ENCODE data around the gene ZNF837.

ZNF837 gene

DNA sequence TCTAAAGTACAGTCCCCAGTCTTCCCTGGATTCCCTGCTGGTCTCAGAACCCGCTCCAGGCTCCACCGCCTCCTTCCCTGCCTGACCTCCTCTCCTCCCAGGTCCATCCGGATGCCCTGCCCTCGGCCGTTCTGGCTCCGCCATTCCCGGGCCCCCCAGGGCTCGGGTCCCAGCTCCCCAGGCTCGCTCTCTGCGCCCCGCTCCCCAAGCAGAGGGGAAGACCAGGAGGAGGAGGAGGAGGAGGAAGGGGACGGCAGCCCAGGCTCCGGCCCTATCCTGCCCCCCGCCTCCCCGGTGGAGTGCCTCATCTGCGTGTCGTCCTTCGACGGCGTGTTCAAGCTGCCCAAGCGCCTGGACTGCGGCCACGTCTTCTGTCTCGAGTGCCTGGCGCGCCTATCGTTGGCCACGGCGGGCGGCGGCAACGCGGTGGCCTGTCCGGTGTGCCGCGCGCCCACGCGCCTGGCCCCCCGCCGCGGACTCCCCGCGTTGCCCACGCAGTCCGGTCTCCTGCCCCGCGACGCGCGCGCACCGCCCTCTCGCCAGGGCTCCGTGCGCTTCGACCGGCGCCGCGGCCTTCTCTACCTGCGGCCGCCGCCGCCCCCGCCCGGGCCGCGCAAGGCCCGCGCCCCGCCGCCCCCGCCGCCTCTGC lies 15.3 kb upstream of the ZNF837 start:
- TF ChIP-seq, protein P1, sequence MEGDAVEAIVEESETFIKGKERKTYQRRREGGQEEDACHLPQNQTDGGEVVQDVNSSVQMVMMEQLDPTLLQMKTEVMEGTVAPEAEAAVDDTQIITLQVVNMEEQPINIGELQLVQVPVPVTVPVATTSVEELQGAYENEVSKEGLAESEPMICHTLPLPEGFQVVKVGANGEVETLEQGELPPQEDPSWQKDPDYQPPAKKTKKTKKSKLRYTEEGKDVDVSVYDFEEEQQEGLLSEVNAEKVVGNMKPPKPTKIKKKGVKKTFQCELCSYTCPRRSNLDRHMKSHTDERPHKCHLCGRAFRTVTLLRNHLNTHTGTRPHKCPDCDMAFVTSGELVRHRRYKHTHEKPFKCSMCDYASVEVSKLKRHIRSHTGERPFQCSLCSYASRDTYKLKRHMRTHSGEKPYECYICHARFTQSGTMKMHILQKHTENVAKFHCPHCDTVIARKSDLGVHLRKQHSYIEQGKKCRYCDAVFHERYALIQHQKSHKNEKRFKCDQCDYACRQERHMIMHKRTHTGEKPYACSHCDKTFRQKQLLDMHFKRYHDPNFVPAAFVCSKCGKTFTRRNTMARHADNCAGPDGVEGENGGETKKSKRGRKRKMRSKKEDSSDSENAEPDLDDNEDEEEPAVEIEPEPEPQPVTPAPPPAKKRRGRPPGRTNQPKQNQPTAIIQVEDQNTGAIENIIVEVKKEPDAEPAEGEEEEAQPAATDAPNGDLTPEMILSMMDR (IDR thresholded peaks at IDR 0.05; ENCODE audit: insufficient read depth, missing control alignments): no peak
- no peak for DNase-seq (ENCODE audit: insufficient read length, low spot score)
- FAIRE-seq: no peak

DNA sequence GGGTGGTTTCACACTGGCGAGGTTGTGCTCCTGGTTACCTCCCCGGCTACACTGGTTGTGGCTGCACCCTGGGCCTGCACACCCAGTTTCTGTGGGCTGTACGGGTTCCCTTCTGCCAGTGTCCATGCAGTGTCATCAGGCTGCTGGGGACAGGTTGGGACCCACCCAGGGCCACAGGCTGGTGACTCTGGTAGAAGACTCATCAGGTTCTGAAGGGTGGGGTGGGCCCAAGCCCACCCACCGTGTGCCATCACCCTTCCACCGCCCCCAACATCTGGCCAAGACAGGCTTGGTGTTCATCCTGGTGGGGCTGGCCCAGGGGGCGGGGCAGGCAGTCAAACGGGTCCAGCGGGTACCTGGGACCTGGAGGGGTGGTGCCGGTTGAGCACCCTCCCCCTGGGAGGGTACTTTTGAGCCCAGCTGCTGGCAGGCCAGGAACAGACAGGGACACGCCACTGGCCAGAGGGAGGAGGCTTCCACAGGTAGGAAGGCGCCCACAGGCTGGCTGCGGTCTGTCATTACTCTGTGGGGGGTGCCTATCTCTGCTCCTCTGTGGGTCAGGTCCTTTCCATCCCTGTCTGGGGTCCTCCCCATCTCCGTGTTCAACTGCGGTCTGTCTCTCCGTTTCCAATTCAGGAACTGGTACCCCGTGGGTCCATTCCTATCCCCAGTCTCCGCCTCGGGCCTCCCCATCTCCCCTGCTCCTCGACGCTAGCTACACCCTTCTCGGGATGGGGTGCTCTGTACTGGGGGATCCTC lies 14.6 kb upstream of the ZNF837 start, which contains the start of gene RNF225:
Gene RNF225, plus strand, starts transcription at position 437 of the 759 bp plus-strand sequence. CDS start 434 bp downstream, outside the sequence.
- no peak for DNase-seq (ENCODE audit: insufficient read length, low spot score)
- FAIRE-seq: no peak
- TF ChIP-seq, protein P1 (IDR thresholded peaks at IDR 0.05; ENCODE audit: insufficient read depth, missing control alignments): no peak

DNA sequence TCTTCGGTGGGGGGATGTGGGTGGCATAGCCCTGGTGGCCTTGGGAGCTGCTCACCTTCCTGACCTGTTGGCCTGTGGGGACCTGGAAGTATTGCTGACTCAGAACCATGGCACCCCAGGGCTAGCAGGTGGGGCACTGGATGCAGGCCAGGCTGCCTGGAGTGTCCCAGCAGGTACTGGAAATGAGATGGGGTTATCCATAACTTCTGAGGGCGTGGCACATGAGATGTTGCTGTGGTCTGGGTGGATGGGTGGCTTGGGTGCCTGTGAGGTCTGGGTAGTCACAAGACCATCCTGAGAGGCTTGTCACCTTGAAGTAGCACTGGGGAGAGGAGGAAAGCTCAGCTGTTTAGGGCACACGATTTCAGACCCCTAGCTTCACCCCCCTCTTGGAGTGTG lies 14.0 kb upstream of the ZNF837 start:
- FAIRE-seq: no peak
- no peak for DNase-seq (ENCODE audit: insufficient read length, low spot score)
- TF ChIP-seq, protein P1 (IDR thresholded peaks at IDR 0.05; ENCODE audit: insufficient read depth, missing control alignments): no peak

DNA sequence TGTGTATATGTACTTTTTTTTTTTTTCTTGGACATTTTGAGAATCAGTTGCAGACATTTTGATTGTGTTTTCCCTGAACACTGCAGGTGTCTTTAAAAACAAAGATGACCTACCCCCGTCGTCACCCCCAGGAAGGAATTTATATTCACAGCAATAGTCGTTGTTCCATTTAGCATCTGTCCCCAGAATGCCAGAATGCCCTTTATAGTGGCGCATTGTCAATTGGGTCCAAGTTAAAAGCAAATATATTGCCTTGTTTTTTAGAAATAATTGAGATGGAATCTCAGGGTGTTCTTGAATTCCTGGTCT lies 12.8 kb upstream of the ZNF837 start:
- FAIRE-seq: no peak
- DNase-seq (ENCODE audit: insufficient read length, low spot score): no peak
- TF ChIP-seq, protein P1 (IDR thresholded peaks at IDR 0.05; ENCODE audit: insufficient read depth, missing control alignments): no peak

DNA sequence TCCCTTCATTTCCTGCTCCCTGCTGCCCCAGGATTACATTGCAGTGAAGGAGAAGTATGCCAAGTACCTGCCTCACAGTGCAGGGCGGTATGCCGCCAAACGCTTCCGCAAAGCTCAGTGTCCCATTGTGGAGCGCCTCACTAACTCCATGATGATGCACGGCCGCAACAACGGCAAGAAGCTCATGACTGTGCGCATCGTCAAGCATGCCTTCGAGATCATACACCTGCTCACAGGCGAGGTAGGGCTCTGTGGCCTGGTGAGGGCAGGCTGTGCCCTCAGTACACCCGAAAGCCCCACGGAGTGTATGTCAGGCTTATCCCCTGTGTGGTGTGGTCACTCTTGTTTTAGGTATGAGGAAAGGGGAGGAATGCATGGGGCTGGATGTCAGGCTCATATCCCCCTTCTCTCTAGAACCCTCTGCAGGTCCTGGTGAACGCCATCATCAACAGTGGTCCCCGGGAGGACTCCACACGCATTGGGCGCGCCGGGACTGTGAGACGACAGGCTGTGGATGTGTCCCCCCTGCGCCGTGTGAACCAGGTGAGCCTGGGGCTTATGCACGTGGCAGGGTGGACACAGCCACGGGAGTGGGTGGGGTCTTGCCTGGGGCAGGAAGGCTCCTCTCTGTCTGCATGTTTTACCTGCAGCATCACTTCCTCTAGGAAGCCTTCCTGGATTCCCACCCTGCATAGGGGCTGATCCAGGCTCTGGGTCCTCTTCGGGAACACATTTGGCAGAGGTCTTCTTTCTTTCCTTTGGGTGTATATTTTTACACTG lies 12.3 kb upstream of the ZNF837 start:
- FAIRE-seq (no peak), DNase-seq (ENCODE audit: insufficient read length, low spot score) (no peak)
- TF ChIP-seq, protein P1 (IDR thresholded peaks at IDR 0.05; ENCODE audit: insufficient read depth, missing control alignments): no peak

DNA sequence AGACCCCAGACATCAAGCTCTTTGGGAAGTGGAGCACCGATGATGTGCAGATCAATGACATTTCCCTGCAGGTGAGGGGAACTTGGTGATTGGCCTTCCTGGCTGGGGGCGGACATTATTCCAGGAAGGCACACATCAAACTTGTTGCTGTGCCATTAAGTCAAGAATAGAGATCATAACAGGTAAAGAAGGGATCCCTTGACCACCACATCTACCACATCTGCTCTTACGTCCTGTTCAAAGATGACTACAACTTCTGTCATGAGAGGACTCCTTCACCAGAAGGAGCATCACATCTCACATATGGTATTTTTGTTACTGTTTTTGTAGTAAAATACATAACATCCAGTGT lies 7.3 kb upstream of the ZNF837 start:
- TF ChIP-seq, protein P1 (IDR thresholded peaks at IDR 0.05; ENCODE audit: insufficient read depth, missing control alignments): no peak
- DNase-seq (ENCODE audit: insufficient read length, low spot score) (no peak), FAIRE-seq (no peak)
